Neural crest cell (in vitro differentiated cells): ENCODE results near the gene CRY1. TPM values are rescaled to one million over a fixed set of nuclear protein-coding genes. Genes with fewer than 3 reads are reported as not detected.
A peak's percentile ranks its signal among the peaks of the same experiment; 100 is the strongest.

Experiments used
- DNase-seq: peaks from one replicate; pipeline ENCODE4 v3.0.0; 2021; ENCODE audit warnings: low read depth, mixed read lengths, low spot score
- H3K27ac Mint-ChIP-seq: one replicate; pipeline ENCODE4 v1.8.0; 2021; ENCODE audit warnings: mild to moderate bottlenecking, mixed read lengths; ENCODE audit not compliant: unreplicated experiment
- H3K27me3 Mint-ChIP-seq: 2 replicates; pipeline ENCODE4 v1.8.0; 2021; ENCODE audit warnings: low read depth, mild to moderate bottlenecking, mixed read lengths
- H3K36me3 Mint-ChIP-seq: 2 replicates; pipeline ENCODE4 v1.8.0; 2021; ENCODE audit warnings: low read depth, mild to moderate bottlenecking, mixed read lengths
- H3K4me1 Mint-ChIP-seq: 2 replicates; pipeline ENCODE4 v1.8.0; 2021; ENCODE audit warnings: mixed read lengths
- H3K4me3 Mint-ChIP-seq: one replicate; pipeline ENCODE4 v1.8.0; 2021; ENCODE audit warnings: mild to moderate bottlenecking, mixed read lengths
- H3K9me3 Mint-ChIP-seq: 2 replicates; pipeline ENCODE4 v1.8.0; 2021; ENCODE audit warnings: mixed read lengths
- total RNA-seq: library from RNA; stranded (reverse); gene quantifications from 2 replicates; pipeline ENCODE4 v1.2.1, GENCODE V29; 2021
- TF ChIP-seq, protein P1 (sequence below): fragments of 200-600 bp; sonication (generic); conservative IDR thresholded peaks from 2 replicates; pipeline ENCODE4 v1.5.0; 2021; ENCODE audit warnings: antibody characterized with exemption, mild to moderate bottlenecking

CRY1 gene
- total RNA-seq, 1 donor from 2014 or later, result 24.8 TPM

DNA sequence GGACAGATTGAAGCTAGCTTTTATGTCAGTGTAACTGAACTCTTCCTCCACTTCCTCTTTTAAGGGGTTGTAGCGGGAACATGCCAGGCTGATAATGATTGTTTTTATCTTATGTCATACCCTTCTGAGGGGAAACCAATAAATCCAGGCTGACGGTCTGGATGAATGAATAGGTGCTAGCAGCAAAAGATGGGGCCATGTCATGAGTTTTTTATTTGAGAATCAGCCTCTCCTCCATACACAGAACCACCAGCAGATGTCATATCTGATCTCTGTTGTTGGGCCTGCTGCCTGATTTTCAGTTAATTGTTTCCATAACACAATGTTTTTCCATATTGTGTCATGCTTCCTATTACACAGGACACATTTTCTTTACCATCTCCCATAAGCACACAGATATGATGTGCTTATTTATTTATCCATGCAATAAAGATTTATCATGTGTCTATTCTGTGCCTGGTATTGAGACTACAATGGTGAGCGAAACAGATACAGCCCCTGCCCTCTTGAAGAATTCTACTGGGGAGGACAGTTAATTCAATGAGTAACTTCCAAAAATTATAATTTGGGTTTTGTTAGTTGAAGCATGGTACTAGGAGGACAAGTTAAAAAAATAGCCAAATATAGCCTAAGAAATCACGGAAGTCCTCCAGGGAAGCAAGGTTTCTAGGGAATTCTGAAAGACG lies 33.6 kb upstream of the CRY1 start:
- Mint-ChIP-seq H3K4me3 (no peak overlapping the region), H3K27me3 (peaks cover 36% of the 10 kb centered on the region), H3K27ac (no peak overlapping the region), H3K4me1 (peaks cover 21% of the 10 kb centered on the region), H3K9me3 (no peaks in the 10 kb centered on the region), H3K36me3 (no peaks in the 10 kb centered on the region)
- TF ChIP-seq, protein P1, sequence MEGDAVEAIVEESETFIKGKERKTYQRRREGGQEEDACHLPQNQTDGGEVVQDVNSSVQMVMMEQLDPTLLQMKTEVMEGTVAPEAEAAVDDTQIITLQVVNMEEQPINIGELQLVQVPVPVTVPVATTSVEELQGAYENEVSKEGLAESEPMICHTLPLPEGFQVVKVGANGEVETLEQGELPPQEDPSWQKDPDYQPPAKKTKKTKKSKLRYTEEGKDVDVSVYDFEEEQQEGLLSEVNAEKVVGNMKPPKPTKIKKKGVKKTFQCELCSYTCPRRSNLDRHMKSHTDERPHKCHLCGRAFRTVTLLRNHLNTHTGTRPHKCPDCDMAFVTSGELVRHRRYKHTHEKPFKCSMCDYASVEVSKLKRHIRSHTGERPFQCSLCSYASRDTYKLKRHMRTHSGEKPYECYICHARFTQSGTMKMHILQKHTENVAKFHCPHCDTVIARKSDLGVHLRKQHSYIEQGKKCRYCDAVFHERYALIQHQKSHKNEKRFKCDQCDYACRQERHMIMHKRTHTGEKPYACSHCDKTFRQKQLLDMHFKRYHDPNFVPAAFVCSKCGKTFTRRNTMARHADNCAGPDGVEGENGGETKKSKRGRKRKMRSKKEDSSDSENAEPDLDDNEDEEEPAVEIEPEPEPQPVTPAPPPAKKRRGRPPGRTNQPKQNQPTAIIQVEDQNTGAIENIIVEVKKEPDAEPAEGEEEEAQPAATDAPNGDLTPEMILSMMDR, result peak; percentile 61
- DNase-seq, result no peak

DNA sequence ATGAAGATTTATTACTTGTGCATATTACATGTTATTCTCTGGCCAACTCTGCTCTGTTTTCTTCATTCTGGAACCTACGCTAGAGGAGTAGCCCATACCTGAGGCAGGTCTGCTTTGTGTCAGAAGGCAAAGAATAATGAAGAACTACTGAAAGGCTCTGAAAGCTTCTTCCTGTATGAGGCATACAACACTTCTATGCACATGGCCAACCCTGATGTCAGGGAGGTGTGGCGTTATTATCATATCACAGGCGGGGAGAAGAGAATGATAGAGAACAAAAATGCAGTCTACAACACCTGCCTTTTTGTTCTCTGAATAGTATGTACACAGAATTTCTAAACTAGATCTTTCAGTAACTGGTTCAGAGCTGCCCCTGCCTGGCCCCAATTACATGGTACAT lies 32.5 kb upstream of the CRY1 start:
- Mint-ChIP-seq H3K27ac (no peak overlapping the region), H3K36me3 (no peaks in the 10 kb centered on the region), H3K9me3 (no peaks in the 10 kb centered on the region), H3K27me3 (peaks cover 41% of the 10 kb centered on the region), H3K4me3 (no peak overlapping the region), H3K4me1 (peaks cover 12% of the 10 kb centered on the region)
- DNase-seq, result no peak
- TF ChIP-seq, protein P1, result no peak

DNA sequence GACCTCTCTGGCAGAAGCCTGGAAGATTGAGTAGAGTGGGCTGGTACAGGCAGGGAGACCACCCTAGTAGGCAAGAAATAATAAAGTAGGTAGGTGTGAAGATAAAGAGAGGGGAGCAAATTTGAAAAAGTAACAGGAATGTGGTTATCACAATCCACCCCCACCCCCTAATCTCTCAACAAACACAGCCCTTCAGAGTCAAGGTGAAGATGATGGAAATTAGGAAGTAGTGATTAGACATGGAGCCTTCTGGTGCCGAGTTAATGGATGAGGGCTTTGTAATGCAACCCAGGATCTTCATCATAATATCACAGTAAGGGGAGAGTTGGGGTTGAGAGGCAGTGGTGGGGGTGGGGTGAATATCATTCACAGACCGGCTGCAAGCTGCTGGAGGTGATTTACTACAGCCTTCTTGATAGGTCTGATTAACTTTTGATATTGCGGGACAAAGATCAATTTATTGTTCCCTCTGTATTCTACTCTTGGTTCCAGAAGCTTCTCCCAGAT lies 29.2 kb upstream of the CRY1 start:
- peaks cover 41% of the 10 kb centered on the region for H3K27me3 Mint-ChIP-seq
- DNase-seq, result no peak
- no peak overlapping the region for H3K4me3 Mint-ChIP-seq
- peaks cover 7% of the 10 kb centered on the region for H3K4me1 Mint-ChIP-seq
- H3K9me3 Mint-ChIP-seq, result no peaks in the 10 kb centered on the region
- TF ChIP-seq, protein P1, result no peak
- H3K36me3 Mint-ChIP-seq, result no peaks in the 10 kb centered on the region
- no peak overlapping the region for H3K27ac Mint-ChIP-seq

DNA sequence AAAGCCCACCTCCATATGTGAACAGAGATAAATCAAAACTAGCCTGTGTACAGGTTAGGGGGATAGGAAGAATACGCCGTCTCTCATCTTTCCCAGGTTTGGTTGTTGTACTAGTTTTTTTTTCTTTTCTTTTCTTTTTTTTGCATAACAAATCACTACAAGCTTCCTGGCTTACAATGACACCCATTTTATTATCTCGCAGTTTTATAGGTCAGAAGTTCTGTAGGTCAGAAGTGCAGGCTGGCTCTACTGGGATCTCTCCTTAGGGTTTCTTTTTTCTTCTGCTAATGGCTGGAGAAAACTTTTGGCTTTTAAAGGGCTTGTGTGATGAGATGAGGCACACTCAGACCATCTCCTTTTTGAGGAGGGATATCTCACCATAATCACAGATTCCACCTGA lies 25.7 kb upstream of the CRY1 start:
- Mint-ChIP-seq H3K4me1 (no peaks in the 10 kb centered on the region), H3K36me3 (no peaks in the 10 kb centered on the region)

DNA sequence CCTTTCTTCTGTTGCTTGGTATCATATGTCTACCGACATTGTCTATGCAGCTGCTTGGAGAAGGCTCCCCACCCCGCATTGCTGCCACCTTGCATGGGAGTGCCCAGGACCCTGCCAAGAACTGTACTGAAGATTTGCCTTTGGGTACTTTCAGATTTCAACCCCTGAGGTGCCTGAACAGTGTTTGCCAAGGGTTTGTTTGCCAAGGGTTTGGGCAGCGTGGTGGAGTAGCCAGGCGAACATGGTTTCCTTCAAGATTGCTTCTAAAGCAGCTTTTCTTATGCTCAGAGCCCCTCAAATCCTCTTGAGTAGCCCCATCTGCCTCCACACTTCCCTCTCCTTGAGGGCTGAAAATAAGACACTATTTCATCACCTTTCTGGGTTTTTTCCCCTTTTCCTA lies 25.3 kb upstream of the CRY1 start:
- no peaks in the 10 kb centered on the region for H3K36me3 Mint-ChIP-seq
- no peak overlapping the region for H3K27ac Mint-ChIP-seq
- no peak for DNase-seq
- peaks cover 29% of the 10 kb centered on the region for H3K27me3 Mint-ChIP-seq
- TF ChIP-seq, protein P1, result no peak
- no peaks in the 10 kb centered on the region for H3K4me1 Mint-ChIP-seq
- no peaks in the 10 kb centered on the region for H3K9me3 Mint-ChIP-seq
- H3K4me3 Mint-ChIP-seq, result no peak overlapping the region

More for the DNA sequence above, 25.7 kb upstream of the CRY1 start:
- TF ChIP-seq, protein P1, result no peak
- H3K27me3 Mint-ChIP-seq, result peaks cover 32% of the 10 kb centered on the region
- no peak overlapping the region for H3K27ac Mint-ChIP-seq
- no peak for DNase-seq
- no peaks in the 10 kb centered on the region for H3K9me3 Mint-ChIP-seq
- no peak overlapping the region for H3K4me3 Mint-ChIP-seq
